ENCODE measurements around the gene CFAP300. TPM values are rescaled to one million over a fixed set of nuclear protein-coding genes. Genes with fewer than 3 reads are reported as not detected.

The CFAP300 gene
- total RNA-seq, 1 experiment from 2014 or later = 1.7 TPM

DNA sequence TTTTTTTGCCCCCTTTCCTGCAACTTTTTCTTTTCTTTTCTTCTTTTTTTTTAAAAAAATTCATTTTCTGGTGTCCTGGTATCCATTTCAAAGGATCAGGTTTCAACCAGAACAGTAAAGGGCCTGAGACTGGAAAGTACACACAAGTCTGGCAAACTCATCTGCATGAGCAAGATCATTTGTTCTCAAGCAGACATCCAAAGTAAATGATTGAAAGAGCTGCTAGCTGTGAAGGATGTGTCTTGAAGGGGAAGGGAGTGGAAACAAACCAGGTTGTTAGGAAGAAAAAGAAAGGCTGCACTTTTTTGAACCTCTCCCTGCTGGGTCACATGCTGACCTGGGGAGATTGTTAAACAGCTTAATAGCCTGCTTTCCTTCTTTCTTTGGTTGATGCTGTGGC is 68.3 kb downstream of the CFAP300 start:
- no peak overlapping the region for H2BK5ac ChIP-seq (ENCODE audit: insufficient read length, low read length)
- H4K8ac ChIP-seq (replicated peaks; ENCODE audit: insufficient read length, low read depth, low read length) = no peak overlapping the region
- peaks cover 4% of the 10 kb centered on the region for H3K23me2 ChIP-seq (ENCODE audit: insufficient read length, low read depth, low read length, poor library complexity, severe bottlenecking)
- no peak overlapping the region for H3K4ac ChIP-seq (ENCODE audit: low read depth, low read length)
- H3K9me3 Mint-ChIP-seq = no peaks in the 10 kb centered on the region
- no peak overlapping the region for H3T11ph ChIP-seq (ENCODE audit: low read length)
- no peaks in the 10 kb centered on the region; the same call in 1 of the 2 replicates for H3K27me3 Mint-ChIP-seq (ENCODE audit: low read depth)
- peak overlapping the region; percentile 4 to 38; a peak in 2 of 5 replicates for H3K4me3 Mint-ChIP-seq
- H3K27ac ChIP-seq (ENCODE audit: insufficient read length, low read depth, low read length) = peak overlapping the region; percentile 73
- no peak overlapping the region for H3K23ac ChIP-seq (ENCODE audit: insufficient read length, low read depth, low read length)
- H3K9ac ChIP-seq (ENCODE audit: extremely low read depth, insufficient read length, low read length) = no peak overlapping the region
- peaks cover 16% of the 10 kb centered on the region; the same call in 1 of the 2 replicates for H3K79me2 ChIP-seq (ENCODE audit: insufficient read depth, low read length)
- H3K79me1 ChIP-seq (ENCODE audit: insufficient read depth, low read depth, low read length, poor library complexity, severe bottlenecking) = no peaks in the 10 kb centered on the region
- peaks cover 70 to 72% of the 10 kb centered on the region in 2 experiments for H3K4me1 Mint-ChIP-seq
- H4K5ac ChIP-seq (ENCODE audit: insufficient read length, low read depth, low read length) = no peak overlapping the region
- no peak for DNase-seq
- no peak overlapping the region for H3K56ac ChIP-seq (ENCODE audit: insufficient read length, low read depth, low read length)
- H2AK5ac ChIP-seq (ENCODE audit: insufficient read length, low read length) = no peak overlapping the region
- no peak overlapping the region for H2BK15ac ChIP-seq (ENCODE audit: low read depth, low read length)
- H2BK120ac ChIP-seq (ENCODE audit: low read depth, low read length, poor library complexity, severe bottlenecking) = no peak overlapping the region
- TF ChIP-seq, protein P1, sequence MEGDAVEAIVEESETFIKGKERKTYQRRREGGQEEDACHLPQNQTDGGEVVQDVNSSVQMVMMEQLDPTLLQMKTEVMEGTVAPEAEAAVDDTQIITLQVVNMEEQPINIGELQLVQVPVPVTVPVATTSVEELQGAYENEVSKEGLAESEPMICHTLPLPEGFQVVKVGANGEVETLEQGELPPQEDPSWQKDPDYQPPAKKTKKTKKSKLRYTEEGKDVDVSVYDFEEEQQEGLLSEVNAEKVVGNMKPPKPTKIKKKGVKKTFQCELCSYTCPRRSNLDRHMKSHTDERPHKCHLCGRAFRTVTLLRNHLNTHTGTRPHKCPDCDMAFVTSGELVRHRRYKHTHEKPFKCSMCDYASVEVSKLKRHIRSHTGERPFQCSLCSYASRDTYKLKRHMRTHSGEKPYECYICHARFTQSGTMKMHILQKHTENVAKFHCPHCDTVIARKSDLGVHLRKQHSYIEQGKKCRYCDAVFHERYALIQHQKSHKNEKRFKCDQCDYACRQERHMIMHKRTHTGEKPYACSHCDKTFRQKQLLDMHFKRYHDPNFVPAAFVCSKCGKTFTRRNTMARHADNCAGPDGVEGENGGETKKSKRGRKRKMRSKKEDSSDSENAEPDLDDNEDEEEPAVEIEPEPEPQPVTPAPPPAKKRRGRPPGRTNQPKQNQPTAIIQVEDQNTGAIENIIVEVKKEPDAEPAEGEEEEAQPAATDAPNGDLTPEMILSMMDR (conservative IDR thresholded peaks at IDR 0.05) = no peak
- no peak overlapping the region for H2AFZ ChIP-seq (ENCODE audit: low read length)
- H3K27me3 ChIP-seq (ENCODE audit: insufficient read depth, low read length) = no peaks in the 10 kb centered on the region
- no peak overlapping the region for H3K14ac ChIP-seq (ENCODE audit: insufficient read depth, low read length)
- H2BK20ac ChIP-seq (ENCODE audit: low read depth, low read length, poor library complexity, severe bottlenecking) = no peak overlapping the region
- H2BK12ac ChIP-seq (ENCODE audit: insufficient read length, low read depth, low read length) = no peak overlapping the region
- no peak overlapping the region for H4K91ac ChIP-seq (ENCODE audit: insufficient read length, low read depth, low read length)
- peaks cover 10% of the 10 kb centered on the region for H3K4me1 ChIP-seq (ENCODE audit: insufficient read depth, low read length)
- no peaks in the 10 kb centered on the region for H3K9me3 ChIP-seq (ENCODE audit: control insufficient read depth, low read depth, low read length)
- no peak overlapping the region for H3K18ac ChIP-seq (ENCODE audit: insufficient read length, low read depth, low read length)
- no peaks in the 10 kb centered on the region for H4K20me1 ChIP-seq (ENCODE audit: control insufficient read depth, insufficient read depth, insufficient read length)
- H3K4me2 ChIP-seq (ENCODE audit: insufficient read depth, insufficient read length, low read length) = peak overlapping the region; percentile 25
- H3K36me3 Mint-ChIP-seq (ENCODE audit: insufficient read depth in 1 of 3, low read depth in 3 of 3) = peaks cover 2 to 21% (median 15%) of the 10 kb centered on the region in 3 experiments; a peak in 5 of 7 replicates
- peak overlapping the region in 2 of 3 experiments; percentile 38 to 92; a peak in 2 of 7 replicates for H3K27ac Mint-ChIP-seq
